HG02798 (cell line): ENCODE results near the gene DACT3.

Experiments
- ATAC-seq: cut with Tn5 transposase; IDR thresholded peaks from one replicate; pipeline ENCODE4 v1.9.1; 2021; ENCODE audit warnings: mild to moderate bottlenecking; ENCODE audit not compliant: unreplicated experiment, poor library complexity

The DACT3 gene

GRCh38 chr19:46670813-46671212 is 9.8 kb upstream of the DACT3 start:
- ATAC-seq, result no peak

- no peak for ATAC-seq
These were observed 7.7 kb upstream of the DACT3 start for GRCh38 chr19:46668662-46669061.

GRCh38 chr19:46665072-46665471 is 4.1 kb upstream of the DACT3 start:
- ATAC-seq, result no peak

- no peak for ATAC-seq
These were observed 982 bp upstream of the DACT3 start for GRCh38 chr19:46661735-46662592.

- no peak for ATAC-seq
These were observed 397 bp downstream of the DACT3 start for GRCh38 chr19:46660551-46661019.

DNA sequence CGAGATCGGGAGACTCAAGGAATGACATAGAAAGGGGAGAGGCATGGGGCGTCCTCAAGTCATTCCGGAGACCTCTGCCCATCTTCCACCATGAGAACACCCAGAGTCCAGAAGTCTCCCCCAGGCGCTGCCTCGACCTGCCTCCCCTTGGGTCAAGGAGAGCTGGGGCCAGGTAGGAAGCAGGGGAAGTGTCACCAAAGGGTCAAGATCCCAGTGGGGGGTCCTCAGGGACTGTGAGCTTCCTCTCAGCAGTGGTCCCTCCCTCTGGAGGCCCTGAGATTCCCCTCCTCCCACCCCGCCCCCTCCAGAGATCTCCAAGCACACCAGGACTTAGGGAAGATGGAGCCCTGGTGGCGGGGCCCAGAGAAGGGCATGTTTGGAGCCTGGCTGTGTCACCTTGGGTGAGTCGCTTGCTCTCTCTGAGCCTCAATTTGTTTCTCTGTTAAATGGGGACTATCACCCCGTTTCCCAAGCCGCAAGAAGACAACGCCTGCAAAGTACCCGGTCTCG is 919 bp downstream of the DACT3 start:
- ATAC-seq, result no peak

DNA sequence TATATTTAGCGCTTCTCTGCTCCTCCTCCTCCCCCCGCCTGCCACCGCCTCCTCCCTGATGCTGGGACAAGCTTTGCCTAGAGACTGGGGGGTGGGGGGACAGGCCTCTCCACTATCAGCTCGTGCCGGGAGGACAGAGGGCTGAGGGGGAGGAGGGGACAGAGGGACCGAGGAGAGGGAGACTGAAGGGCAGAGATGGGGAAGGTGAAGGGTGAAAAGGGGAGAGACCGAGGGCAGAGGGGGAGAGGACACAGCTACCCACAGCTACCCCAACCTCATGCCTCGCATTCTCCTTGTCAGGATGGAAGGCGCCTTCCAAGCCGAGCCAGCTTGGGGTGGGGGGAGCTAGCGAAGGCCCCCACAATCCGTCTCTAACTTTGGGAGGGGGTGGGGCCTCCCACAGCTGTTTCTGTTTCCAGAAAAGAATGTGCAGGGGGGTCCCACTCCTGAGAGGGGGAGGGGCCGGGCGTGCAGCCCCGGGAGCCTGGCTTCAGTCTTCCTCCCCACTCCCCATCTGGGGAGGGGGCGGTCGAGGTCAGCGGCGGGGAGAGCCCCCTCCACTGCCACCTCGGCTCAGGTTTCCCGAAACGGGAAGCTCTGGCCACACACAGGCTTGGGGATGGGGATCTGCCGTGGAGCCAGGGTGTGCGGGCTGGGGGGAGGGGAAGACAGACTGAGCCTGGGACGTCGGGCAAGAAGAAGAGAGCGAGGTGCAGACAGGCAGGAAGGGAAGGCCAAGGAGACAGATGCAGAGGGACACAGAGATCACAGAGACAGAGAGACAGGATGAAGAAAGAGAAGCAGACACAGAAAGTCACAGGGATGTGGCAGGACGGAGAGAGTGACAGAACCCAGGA is 1.6 kb downstream of the DACT3 start:
- ATAC-seq, result no peak

DNA sequence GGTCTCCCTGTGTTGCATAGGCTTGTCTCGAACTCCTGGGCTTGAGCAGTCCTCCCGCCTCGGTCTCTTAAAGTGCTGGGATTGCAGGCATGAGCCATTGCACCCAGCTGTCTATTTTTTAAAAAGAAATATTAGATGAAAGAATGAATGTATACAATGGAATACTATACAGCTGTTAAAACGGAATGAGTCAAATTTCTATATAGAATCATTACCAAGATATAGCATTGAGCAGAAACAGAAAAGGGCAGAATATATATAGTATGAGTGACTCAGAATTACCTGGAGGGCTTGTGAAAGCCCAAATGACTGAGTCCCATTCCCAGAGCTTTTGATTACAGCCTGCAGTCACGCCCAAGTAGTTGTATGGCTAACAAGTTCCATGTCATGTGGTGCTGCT is 4.4 kb downstream of the DACT3 start:
- ATAC-seq, result no peak

- ATAC-seq, result no peak
These were observed 6.3 kb downstream of the DACT3 start for GRCh38 chr19:46654621-46655152.

GRCh38 chr19:46650445-46650844 is 10.5 kb downstream of the DACT3 start:
- ATAC-seq, result no peak

GRCh38 chr19:46648961-46649960 is 11.7 kb downstream of the DACT3 start:
- ATAC-seq, result no peak

- ATAC-seq, result no peak
These were observed 12.7 kb downstream of the DACT3 start for GRCh38 chr19:46648060-46648960.

DNA sequence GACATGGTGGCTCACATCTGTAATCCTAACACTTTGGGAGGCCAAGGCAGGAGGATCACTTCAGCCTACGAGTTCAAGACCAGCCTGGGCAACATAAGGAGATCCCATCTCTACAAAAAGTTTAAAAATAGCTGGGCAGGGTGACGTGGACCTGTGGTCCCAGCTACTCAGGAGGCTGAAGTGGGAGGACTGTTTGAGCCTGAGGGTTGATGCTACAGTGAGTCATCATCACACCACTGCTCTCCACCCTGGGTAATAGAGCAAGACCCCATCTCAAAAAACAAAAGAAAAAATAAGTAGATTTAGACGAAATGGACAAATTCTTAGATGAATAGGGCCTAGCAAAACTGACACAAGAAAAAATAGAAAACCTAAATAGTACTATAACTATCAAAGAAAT is 14.6 kb downstream of the DACT3 start:
- no peak for ATAC-seq

DNA sequence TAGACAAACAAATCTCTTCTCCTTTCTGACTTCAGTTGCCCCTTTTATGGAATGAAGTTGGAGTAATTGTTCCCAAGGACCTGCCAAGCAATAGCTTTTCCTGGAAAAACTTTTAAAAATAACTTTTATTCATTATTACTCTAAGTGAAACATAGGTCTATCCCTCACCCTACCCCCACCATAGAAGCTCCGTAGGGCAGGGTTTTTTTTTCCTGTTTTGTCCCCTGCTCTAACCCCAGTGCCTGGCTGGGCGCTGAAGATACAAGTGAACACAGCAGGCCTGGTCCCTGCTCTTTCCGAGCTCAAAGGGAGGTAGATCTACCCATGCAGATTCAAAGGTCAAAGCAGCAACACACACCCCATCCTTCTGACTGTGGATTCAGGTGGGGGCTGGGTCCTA is 16.3 kb downstream of the DACT3 start:
- ATAC-seq, result no peak

GRCh38 chr19:46640656-46641055 is 20.3 kb downstream of the DACT3 start:
- no peak for ATAC-seq

- no peak for ATAC-seq
These were observed 21.4 kb downstream of the DACT3 start for GRCh38 chr19:46639358-46640182.

DNA sequence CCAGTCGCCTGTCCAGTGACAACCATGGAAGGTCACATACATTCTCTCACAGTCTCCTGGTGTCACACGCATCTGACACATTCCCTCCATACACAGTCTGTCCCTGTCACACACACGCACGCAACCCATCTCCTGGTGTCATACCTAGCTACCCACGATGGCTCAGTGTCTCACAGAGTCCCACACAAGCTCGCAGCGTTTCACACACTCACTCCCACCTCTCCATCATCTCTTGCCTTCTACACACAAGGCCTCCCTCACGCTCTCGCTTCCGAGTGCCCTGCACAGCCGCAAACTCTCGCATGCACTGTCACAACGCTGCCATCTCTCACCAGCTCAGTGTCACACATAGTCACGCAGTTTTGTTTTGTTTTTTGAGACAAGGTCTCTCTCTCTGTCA is 23.8 kb downstream of the DACT3 start:
- ATAC-seq, result no peak
